MCF 10A (cell line): ENCODE measurements around the gene POU3F1. TPM values are rescaled to one million over a fixed set of nuclear protein-coding genes. Genes with fewer than 3 reads are reported as not detected.

Experiments used
- BruUV-seq: library from RNA; stranded (reverse); fragments of 400-500 nt; replicated peaks from 2 replicates; lab custom pipeline; 2021; lab: Mats Ljungman, UMichigan
- CTCF ChIA-PET: fragments of 300-600 bp; sonication (Branson Sonifier 250); formaldehyde crosslinking; extraction: SDS; loops from one replicate; lab custom pipeline; 2021; ENCODE audit warnings: antibody characterized with exemption, inconsistent platforms; lab: Yijun Ruan, JAX
- POLR2A ChIA-PET: fragments of 300-600, 350-650 bp; sonication (Branson Sonifier 250); formaldehyde crosslinking; extraction: SDS; loops from one replicate; lab custom pipeline; 2020; ENCODE audit warnings: antibody characterized with exemption, inconsistent platforms; lab: Yijun Ruan, JAX
- DNase-seq: peaks from one replicate; pipeline ENCODE4 v3.0.0-alpha.2; 2018; ENCODE audit not compliant: unreplicated experiment
- H3K27ac Mint-ChIP-seq: one replicate; pipeline ENCODE4 v1.8.0; 2022; ENCODE audit warnings: mild to moderate bottlenecking, low read depth, mixed read lengths; ENCODE audit not compliant: unreplicated experiment
- H3K27me3 Mint-ChIP-seq: one replicate; pipeline ENCODE4 v1.8.0; 2022; ENCODE audit warnings: mixed read lengths; ENCODE audit not compliant: insufficient read depth, unreplicated experiment
- H3K36me3 Mint-ChIP-seq: one replicate; pipeline ENCODE4 v1.8.0; 2022; ENCODE audit warnings: mild to moderate bottlenecking, moderate library complexity, mixed read lengths; ENCODE audit not compliant: insufficient read depth, unreplicated experiment
- H3K4me1 Mint-ChIP-seq: one replicate; pipeline ENCODE4 v1.8.0; 2022; ENCODE audit warnings: mixed read lengths; ENCODE audit not compliant: insufficient read depth, unreplicated experiment
- H3K4me3 Mint-ChIP-seq: one replicate; pipeline ENCODE4 v1.8.0; 2022; ENCODE audit warnings: mild to moderate bottlenecking, moderate library complexity, mixed read lengths; ENCODE audit not compliant: unreplicated experiment
- H3K9me3 Mint-ChIP-seq: one replicate; pipeline ENCODE4 v1.8.0; 2022; ENCODE audit warnings: mixed read lengths; ENCODE audit not compliant: unreplicated experiment
- intact Hi-C: fragments of 100-400 bp; cut with micrococcal nuclease; formaldehyde crosslinking; loops from 2 replicates; pipeline ENCODE4 v1.14.1; 2022
- total RNA-seq: library from RNA; stranded (reverse); gene quantifications from 2 replicates; pipeline ENCODE4 v1.2.3, GENCODE V29; 2022
- TF ChIP-seq, protein P1 (sequence below): fragments of 200-600 bp; IDR thresholded peaks from one replicate; pipeline ENCODE4 v1.8.0; 2022; ENCODE audit warnings: antibody characterized with exemption, mild to moderate bottlenecking; ENCODE audit not compliant: unreplicated experiment

The POU3F1 gene
- total RNA-seq, 1 experiment from 2014 or later: 0.14 TPM

DNA sequence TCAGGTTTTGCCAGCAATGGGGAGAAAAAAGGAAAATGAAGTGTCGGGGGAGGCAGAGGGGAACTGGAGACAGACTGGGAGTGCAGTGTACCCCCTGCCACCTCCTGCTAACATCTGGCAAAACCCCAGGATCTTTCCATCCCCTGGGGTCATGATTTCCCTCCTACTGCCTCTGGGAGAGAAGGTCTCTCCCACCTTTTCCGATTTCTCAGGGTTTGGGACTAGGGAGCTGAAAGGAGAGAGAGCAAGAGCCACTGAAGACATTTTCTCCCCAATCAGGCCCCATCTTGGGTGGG is 46.4 kb downstream of the POU3F1 start:
- Mint-ChIP-seq H3K9me3 (no peaks in the 10 kb centered on the region), H3K27ac (peak overlapping the region; percentile 88), H3K36me3 (peaks cover 27% of the 10 kb centered on the region), H3K4me3 (peak overlapping the region; percentile 33), H3K27me3 (no peaks in the 10 kb centered on the region), H3K4me1 (peaks cover 44% of the 10 kb centered on the region)
- ChIA-PET POLR2A (interaction anchor here (0.6 to 4.6 kb wide), 4 partner anchors 10 to 19 kb away, joined by 3 to 32 read pairs (median 16); partner anchors contain the start of genes SF3A3 and UTP11), CTCF (interaction anchor here (0.6 to 5.3 kb wide), 4 partner anchors 8 to 1134 kb away, joined by 4 to 63 read pairs (median 4); partner anchors contain the start of gene SF3A3)
- BruUV-seq: no TSS peak
- intact Hi-C loops: no loop called here
- no peak for DNase-seq
- TF ChIP-seq, protein P1, sequence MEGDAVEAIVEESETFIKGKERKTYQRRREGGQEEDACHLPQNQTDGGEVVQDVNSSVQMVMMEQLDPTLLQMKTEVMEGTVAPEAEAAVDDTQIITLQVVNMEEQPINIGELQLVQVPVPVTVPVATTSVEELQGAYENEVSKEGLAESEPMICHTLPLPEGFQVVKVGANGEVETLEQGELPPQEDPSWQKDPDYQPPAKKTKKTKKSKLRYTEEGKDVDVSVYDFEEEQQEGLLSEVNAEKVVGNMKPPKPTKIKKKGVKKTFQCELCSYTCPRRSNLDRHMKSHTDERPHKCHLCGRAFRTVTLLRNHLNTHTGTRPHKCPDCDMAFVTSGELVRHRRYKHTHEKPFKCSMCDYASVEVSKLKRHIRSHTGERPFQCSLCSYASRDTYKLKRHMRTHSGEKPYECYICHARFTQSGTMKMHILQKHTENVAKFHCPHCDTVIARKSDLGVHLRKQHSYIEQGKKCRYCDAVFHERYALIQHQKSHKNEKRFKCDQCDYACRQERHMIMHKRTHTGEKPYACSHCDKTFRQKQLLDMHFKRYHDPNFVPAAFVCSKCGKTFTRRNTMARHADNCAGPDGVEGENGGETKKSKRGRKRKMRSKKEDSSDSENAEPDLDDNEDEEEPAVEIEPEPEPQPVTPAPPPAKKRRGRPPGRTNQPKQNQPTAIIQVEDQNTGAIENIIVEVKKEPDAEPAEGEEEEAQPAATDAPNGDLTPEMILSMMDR: no peak

DNA sequence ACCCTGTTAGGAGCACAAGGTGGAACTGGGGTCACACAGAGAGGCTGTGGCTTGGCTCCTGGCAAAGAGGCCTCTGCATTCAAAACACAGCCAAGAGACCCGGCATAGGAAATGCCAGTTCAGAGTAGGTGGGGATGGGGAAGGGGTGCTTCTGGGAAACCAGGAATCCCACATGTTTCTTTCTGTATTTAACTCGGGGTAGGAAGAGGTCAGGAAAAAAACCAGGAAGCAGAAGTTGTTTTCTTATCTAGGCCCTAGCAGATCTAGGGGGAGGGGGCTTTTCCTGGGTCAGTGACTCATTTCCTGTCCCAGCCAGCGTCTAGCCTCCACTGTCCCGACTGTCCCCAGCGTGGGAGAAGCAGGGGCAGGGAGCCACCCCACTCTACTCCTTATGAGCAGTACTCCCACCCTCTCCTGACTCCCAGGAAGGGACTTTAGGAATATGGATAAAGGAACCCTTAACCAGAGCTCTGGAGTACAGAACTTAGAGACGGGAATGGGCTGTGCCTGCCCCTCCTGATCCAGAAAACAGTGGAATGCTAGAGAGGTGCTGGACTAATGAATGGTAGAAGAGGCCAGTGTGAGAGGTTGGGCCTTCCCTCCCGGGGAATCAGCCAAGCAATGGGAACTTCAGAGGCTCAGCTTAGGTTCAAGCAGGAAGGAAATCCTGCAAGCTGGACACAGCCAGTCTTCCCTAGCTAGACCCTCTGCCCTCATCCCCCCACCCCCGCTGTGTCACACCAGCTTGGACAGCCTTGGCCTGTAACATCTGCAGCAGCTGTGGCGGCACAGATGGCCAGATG is 47.0 kb downstream of the POU3F1 start:
- Mint-ChIP-seq H3K27me3 (no peaks in the 10 kb centered on the region), H3K4me1 (peaks cover 42% of the 10 kb centered on the region), H3K27ac (peak overlapping the region; percentile 88), H3K9me3 (no peaks in the 10 kb centered on the region), H3K4me3 (peak overlapping the region; percentile 33), H3K36me3 (peaks cover 31% of the 10 kb centered on the region)
- intact Hi-C loops: no loop called here
- POLR2A ChIA-PET: interaction anchor here (0.5 to 4.6 kb wide), 6 partner anchors 9 to 1549 kb away, joined by 3 to 32 read pairs (median 4); partner anchors contain the start of genes NDUFS5, OSCP1, SF3A3 and UTP11
- CTCF ChIA-PET: interaction anchor here (0.5 to 5.3 kb wide), 3 partner anchors 8 to 1134 kb away, joined by 3 to 63 read pairs (median 4); partner anchors contain the start of gene SF3A3
- DNase-seq: peak; percentile 30
- no TSS peak for BruUV-seq
- TF ChIP-seq, protein P1: no peak

DNA sequence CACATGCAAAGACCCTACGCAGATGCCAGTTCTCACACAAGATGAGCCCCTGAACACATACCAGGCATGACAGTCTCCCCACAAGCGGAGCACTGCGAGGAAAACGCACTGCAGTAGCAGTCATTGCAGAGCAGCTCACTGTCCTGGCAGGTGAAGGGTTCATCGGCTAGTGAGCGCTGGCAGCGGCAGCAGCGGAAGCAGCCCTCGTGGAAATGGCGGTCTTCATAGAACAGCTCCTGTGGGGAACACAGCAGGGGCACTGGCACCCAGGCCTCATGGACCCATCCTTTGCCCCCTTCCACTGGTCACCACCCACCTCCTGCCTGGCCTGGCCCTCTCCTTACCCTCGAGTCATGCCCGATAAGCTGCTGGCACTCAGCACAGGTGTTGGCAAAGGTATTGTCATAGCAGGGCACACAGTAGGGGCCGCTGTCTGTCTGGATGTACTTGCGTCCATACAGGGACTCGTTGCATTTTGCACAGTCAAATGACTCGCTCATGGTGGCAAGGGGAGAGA is 47.6 kb downstream of the POU3F1 start:
- TF ChIP-seq, protein P1: no peak
- Mint-ChIP-seq H3K4me3 (peak overlapping the region; percentile 33), H3K27me3 (no peaks in the 10 kb centered on the region), H3K36me3 (peaks cover 31% of the 10 kb centered on the region), H3K4me1 (peaks cover 36% of the 10 kb centered on the region), H3K27ac (peak overlapping the region; percentile 88), H3K9me3 (no peaks in the 10 kb centered on the region)
- intact Hi-C loops: no loop called here
- POLR2A ChIA-PET: interaction anchor here (0.5 to 4.6 kb wide), 5 partner anchors 8 to 1549 kb away, joined by 3 to 32 read pairs (median 5); partner anchors contain the start of genes NDUFS5, OSCP1, SF3A3 and UTP11
- CTCF ChIA-PET: interaction anchor here (0.5 to 5.3 kb wide), 2 partner anchors 7 to 64 kb away, joined by 3 to 63 read pairs; partner anchors contain the start of gene SF3A3
- DNase-seq: no peak
- BruUV-seq: no TSS peak
